ENCODE results near the gene RGCC.
"Not testable (repeated sequence)": the region's sequence is repeated elsewhere in the genome, so short reads cannot be mapped to it uniquely, and the experiment has no call there.

Gene RGCC, protein sequence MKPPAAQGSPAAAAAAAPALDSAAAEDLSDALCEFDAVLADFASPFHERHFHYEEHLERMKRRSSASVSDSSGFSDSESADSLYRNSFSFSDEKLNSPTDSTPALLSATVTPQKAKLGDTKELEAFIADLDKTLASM

GRCh38 chr13:41456768-41457588, at the start of gene RGCC:
Gene RGCC, plus strand, starts transcription at chr13:41457550. Its CDS starts 158 bp downstream, at chr13:41457708.
- DNase-seq (ENCODE audit: low read depth), result no peak

- no peak for DNase-seq (ENCODE audit: low read depth)
Observed at GRCh38 chr13:41408121-41408520, 49.2 kb upstream of the RGCC start.

- no peak for DNase-seq (ENCODE audit: low read depth)
Observed at GRCh38 chr13:41408746-41409145, 48.6 kb upstream of the RGCC start.

- DNase-seq (ENCODE audit: low read depth), result no peak
Observed at GRCh38 chr13:41409611-41410010, 47.7 kb upstream of the RGCC start.

GRCh38 chr13:41411060-41411459, 46.3 kb upstream of the RGCC start:
- no peak for DNase-seq (ENCODE audit: low read depth)

DNA sequence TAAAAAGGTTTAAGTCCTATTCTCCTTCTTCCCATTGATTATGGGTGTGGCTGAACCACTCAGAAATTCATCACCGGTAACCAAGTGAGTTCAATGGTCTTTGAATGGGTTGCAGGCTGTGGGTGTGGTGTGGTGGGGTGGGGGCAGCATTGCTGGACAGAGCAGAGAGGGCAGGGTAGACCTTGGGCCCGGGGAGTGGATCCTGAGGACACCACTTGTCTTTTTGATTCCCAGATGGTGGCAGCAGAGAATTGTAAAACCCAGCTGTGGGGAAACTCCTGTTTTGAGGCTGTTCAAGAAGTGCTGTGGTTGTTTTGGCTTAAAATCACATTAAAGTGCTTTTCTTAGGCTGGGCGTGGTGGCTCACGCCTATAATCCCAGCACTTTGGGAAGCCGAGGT, 45.8 kb upstream of the RGCC start:
- DNase-seq (ENCODE audit: low read depth), result no peak

DNA sequence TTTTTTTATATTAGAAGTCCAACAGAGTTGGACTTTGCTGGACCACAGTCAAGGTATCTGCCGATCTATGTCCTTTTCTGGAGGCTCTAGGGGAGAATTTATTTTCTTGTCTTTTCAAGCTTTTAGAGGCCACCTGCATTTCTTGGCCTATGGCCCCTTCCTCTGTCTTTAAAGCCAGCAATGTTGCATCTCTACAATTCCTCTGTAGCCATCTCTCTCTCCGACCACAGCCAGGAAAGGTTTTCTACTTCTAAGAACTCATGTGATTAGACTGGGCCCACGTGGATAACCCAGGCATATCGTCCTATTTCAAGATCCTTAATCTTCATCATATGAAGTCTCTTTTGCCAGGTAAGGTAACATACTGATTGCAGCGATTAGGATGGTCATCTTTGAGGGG, 43.5 kb upstream of the RGCC start:
- DNase-seq (ENCODE audit: low read depth), result no peak

GRCh38 chr13:41416276-41416675, 41.1 kb upstream of the RGCC start:
- DNase-seq (ENCODE audit: low read depth), result no peak

DNA sequence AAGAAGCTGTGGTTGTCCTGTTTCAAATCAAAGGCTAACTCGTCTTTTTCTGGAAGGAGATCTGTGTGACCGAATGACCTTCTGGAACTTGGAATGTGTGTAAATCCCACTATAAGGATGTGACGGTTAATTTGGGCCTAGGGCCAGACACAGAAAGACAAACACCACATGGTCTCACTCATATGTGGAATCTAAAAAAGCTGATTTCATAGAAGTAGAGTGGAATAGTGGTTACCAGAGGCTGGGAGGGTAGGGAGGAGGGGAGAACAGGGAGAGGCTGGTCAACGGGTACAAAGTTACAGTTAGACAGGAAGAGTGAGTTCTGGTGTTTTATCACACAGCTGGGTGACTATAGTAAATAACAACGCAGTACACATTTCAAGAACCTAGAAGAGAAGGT, 39.3 kb upstream of the RGCC start:
- DNase-seq (ENCODE audit: low read depth), result no peak

DNA sequence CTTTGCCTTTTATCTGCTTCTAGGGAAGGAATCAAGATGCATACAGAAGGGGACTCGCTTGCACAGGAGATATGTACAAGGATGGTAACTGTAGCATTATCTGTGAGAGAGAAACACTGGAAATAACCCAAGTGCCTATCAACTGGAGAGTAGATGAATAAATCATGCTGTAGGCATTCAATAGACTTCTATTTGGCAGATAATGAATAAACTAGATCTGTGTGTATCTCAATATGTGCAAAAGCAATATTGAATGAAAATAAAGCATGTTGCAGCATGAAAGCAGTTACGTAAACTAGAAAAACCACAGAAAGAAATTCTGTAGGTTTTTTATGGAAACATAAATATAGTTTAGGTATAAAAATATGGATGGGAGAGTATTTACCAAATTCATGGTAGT, 38.6 kb upstream of the RGCC start:
- no peak for DNase-seq (ENCODE audit: low read depth)

DNA sequence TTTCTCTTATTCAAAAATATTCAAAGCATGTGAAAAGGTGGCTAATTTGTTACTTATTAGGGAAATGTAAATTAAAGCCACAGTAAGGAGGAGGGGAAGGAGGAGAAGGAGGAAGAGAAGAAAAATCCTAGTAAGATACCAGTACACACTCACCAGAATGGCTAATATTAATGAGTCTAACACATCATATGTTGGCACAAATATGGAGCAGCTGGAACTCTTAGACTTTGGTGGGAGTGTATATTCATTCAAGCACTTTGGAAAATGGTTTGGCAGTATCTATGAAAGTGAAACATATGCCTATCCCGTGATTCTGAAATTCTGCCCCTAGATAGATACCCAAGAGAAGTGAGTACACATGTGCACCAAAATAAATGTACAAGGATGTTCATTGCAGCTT, 38.1 kb upstream of the RGCC start:
- DNase-seq (ENCODE audit: low read depth), result no peak

DNA sequence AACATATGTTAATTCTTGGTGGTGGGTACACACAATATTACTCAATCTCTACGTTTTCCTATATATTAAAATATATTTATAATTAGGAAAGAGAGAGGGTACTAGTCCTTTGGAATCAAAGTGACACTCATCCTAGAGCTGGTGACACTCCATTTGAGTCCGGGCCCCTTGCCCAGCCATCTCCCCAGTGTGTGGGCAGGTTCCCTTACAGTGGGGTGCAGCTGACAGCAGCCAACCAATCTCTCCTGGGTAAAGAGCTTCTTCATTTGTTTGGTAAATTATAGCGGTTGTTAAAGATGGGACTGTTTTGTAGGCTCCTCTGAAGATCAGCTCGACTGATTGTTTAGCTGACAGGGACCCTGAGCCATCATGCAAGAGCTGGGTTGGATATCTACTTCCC, 37.2 kb upstream of the RGCC start:
- no peak for DNase-seq (ENCODE audit: low read depth)

GRCh38 chr13:41421330-41421729, 36.0 kb upstream of the RGCC start:
- not testable (repeated sequence) for DNase-seq (ENCODE audit: low read depth)

DNA sequence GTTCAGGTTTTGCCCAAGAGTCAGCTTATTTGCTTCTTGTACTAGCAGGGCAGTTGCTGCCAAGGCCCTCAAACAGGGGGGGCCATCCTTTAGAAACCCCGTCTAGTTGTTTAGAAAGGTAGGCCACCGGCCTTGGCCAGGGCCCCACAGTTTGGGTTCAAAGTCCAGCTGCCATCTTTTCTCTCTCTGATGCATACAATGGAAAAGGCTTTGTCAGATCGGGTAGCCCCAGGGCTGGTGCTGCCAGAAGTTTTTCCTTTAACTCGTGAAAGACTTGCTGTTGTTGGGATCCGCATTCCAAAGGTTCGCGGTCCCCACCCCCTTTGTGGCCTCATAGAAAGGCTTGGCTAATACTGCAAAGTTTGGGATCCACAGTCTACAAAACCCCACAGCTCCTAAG, 35.4 kb upstream of the RGCC start:
- DNase-seq (ENCODE audit: low read depth), result not testable (repeated sequence)

- DNase-seq (ENCODE audit: low read depth), result not testable (repeated sequence)
Observed at GRCh38 chr13:41423259-41423658, 34.1 kb upstream of the RGCC start.

- not testable (repeated sequence) for DNase-seq (ENCODE audit: low read depth)
Observed at GRCh38 chr13:41424675-41425074, 32.7 kb upstream of the RGCC start.

- no peak for DNase-seq (ENCODE audit: low read depth)
Observed at GRCh38 chr13:41426047-41426446, 31.3 kb upstream of the RGCC start.

DNA sequence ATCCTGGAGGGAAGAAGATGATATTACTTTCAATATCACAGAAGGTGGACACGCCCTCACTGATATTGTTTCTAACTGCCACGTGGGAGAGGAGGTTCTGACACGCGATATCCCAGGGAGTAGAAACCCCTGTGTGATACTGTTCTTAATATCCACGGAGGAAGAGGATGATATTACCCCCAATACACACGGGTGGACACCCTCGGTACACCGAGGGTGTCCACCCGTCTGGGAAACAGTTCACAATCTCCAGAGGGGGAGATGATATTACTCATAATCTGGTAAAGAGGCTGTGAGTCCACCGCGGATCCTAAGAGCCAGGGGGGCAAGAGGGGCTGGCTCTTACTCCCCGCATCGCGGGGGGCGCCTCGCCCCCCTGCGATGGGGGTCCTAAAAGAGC, 29.7 kb upstream of the RGCC start:
- no peak for DNase-seq (ENCODE audit: low read depth)

- DNase-seq (ENCODE audit: low read depth), result no peak
Observed at GRCh38 chr13:41428155-41428554, 29.2 kb upstream of the RGCC start.

DNA sequence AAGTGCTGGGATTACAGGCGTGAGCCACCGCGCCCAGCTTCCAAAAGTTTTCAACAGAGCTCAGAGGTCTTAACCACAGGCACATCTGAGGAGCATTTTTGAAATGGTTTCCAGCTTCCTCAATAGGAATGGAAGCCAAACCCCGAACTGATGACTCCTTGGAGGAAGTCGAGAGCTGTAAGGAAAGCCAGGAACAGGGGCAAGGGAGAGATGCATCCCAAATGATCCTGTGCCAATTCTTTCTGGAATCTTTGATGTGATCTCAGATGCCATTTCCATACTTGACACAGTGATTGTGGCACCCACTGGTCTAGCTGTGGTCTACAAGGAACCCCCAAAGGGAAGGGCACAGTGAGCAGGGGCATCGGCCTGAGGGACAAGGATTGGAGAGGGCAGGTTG, 23.3 kb upstream of the RGCC start:
- not testable (repeated sequence) for DNase-seq (ENCODE audit: low read depth)

- DNase-seq (ENCODE audit: low read depth), result no peak
Observed at GRCh38 chr13:41434831-41435520, 22.4 kb upstream of the RGCC start.

DNA sequence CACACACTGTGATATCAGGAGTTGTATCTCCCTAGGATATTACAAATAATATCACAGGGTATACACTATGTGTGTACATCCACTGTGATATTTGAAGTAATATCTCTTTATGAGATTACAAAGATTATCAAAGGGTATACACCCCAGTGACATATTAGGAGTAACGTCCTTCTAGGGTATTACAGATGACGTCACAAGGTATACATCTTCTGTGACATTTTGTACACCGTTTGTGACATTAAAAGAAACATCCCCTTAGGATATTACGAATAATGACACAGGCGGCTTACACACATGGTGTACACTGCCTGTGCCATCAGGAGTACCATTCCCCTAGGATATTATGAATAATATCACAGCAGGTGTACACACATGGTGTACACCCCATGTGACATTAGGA, 13.4 kb upstream of the RGCC start:
- DNase-seq (ENCODE audit: low read depth), result no peak

GRCh38 chr13:41452462-41452861, 4.9 kb upstream of the RGCC start:
- DNase-seq (ENCODE audit: low read depth), result no peak

All from HS-27A (cell line).